Adipose tissue (tissue), 3 donors: ENCODE results near the gene RSU1. TPM values are rescaled to one million over a fixed set of nuclear protein-coding genes. Genes with fewer than 3 reads are reported as not detected.
"Not testable (repeated sequence)": the region's sequence is repeated elsewhere in the genome, so short reads cannot be mapped to it uniquely, and the experiment has no call there.

ENCODE experiments used
- H3K27ac ChIP-seq: one replicate; pipeline ENCODE4 v1.5.1; 2013; ENCODE audit warnings: low read depth, low read length
- WGBS, 3 donors: extraction: QIAGEN DNeasy Blood & Tissue Kit; methylation state at CpG; one replicate each; pipeline ENCODE4 v1.1.7; 2013; 5-methylcytosine and 5-hydroxymethylcytosine counted together
- polyA plus RNA-seq, 3 donors: library from polyadenylated mRNA; stranded (reverse); fragments of 200-250 nt; gene quantifications; one replicate each; pipeline ENCODE4 v1.2.3, GENCODE V29; 2013
- donor health status: healthy with polysubstance abuse.
- donor health status: Bipolar disorder and iron deficiency.
- donor health status: healthy.

RSU1 gene
- polyA plus RNA-seq, 3 donors, result 28.2 to 90.4 (median 73.8) TPM

GRCh38 chr10:16828114-16828568, 10.9 kb upstream of the RSU1 start:
- no peak overlapping the region for H3K27ac ChIP-seq
- 8 to 13% (median 11%) methylated on average over 11 of the region's 11 CpGs for WGBS, 3 donors

- WGBS, 3 donors, result 56 to 77% (median 74%) methylated on average over 8 of the region's 8 CpGs
- not testable (repeated sequence) for H3K27ac ChIP-seq
Measured at GRCh38 chr10:16827474-16827873, 10.2 kb upstream of the RSU1 start.

- WGBS, 3 donors, result 84 to 95% (median 91%) methylated on average over 4 of the region's 4 CpGs
- no peak overlapping the region for H3K27ac ChIP-seq
Measured at GRCh38 chr10:16822726-16823360, 5.6 kb upstream of the RSU1 start.

- 68 to 99% (median 94%) methylated on average over 2 of the region's 2 CpGs for WGBS, 3 donors
- H3K27ac ChIP-seq, result no peak overlapping the region
Measured at GRCh38 chr10:16822027-16822426, 4.8 kb upstream of the RSU1 start.

GRCh38 chr10:16820421-16820820, 3.2 kb upstream of the RSU1 start:
- H3K27ac ChIP-seq, result no peak overlapping the region
- WGBS, 3 donors, result 66 to 81% (median 68%) methylated on average over 5 of the region's 5 CpGs

GRCh38 chr10:16820018-16820417, 2.8 kb upstream of the RSU1 start:
- 95 to 97% (median 97%) methylated on average over 1 of the region's 1 CpG for WGBS, 3 donors
- no peak overlapping the region for H3K27ac ChIP-seq

- H3K27ac ChIP-seq, result no peak overlapping the region
- 70 to 83% (median 76%) methylated on average over 3 of the region's 3 CpGs for WGBS, 3 donors
Measured at GRCh38 chr10:16819436-16819835, 2.2 kb upstream of the RSU1 start.

- H3K27ac ChIP-seq, result no peak overlapping the region
- WGBS, 3 donors, result 80 to 87% (median 84%) methylated on average over 6 of the region's 6 CpGs
Measured at GRCh38 chr10:16819026-16819425, 1.8 kb upstream of the RSU1 start.

GRCh38 chr10:16816830-16817124, 447 bp downstream of the RSU1 start:
- H3K27ac ChIP-seq, result no peak overlapping the region
- 4 to 6% (median 5%) methylated on average over 12 of the region's 12 CpGs for WGBS, 3 donors

GRCh38 chr10:16816171-16816570, 1.1 kb downstream of the RSU1 start:
- WGBS, 3 donors, result 34 to 74% (median 70%) methylated on average over 4 of the region's 4 CpGs

GRCh38 chr10:16814012-16814411, 3.2 kb downstream of the RSU1 start:
- 94 to 98% (median 97%) methylated on average over 3 of the region's 3 CpGs for WGBS, 3 donors

More at GRCh38 chr10:16816171-16816570, 1.1 kb downstream of the RSU1 start:
- no peak overlapping the region for H3K27ac ChIP-seq

GRCh38 chr10:16812676-16813075, 4.5 kb downstream of the RSU1 start:
- WGBS, 3 donors, result 70 to 84% (median 78%) methylated on average over 4 of the region's 4 CpGs
- H3K27ac ChIP-seq, result no peak overlapping the region

More at GRCh38 chr10:16814012-16814411, 3.2 kb downstream of the RSU1 start:
- H3K27ac ChIP-seq, result no peak overlapping the region

GRCh38 chr10:16811765-16812164, 5.5 kb downstream of the RSU1 start:
- no peak overlapping the region for H3K27ac ChIP-seq
- WGBS, 3 donors, result 73 to 90% (median 75%) methylated on average over 6 of the region's 6 CpGs

- 69 to 78% (median 71%) methylated on average over 3 of the region's 3 CpGs for WGBS, 3 donors
- no peak overlapping the region for H3K27ac ChIP-seq
Measured at GRCh38 chr10:16811292-16811691, 5.9 kb downstream of the RSU1 start.

- 71 to 86% (median 80%) methylated on average over 6 of the region's 6 CpGs for WGBS, 3 donors
- no peak overlapping the region for H3K27ac ChIP-seq
Measured at GRCh38 chr10:16809074-16809718, 8.0 kb downstream of the RSU1 start.

GRCh38 chr10:16804123-16804522, 13.1 kb downstream of the RSU1 start:
- 90 to 93% (median 92%) methylated on average over 4 of the region's 4 CpGs for WGBS, 3 donors

GRCh38 chr10:16803464-16803863, 13.8 kb downstream of the RSU1 start:
- no peak overlapping the region for H3K27ac ChIP-seq
- WGBS, 3 donors, result 49 to 74% (median 74%) methylated on average over 2 of the region's 2 CpGs

More at GRCh38 chr10:16804123-16804522, 13.1 kb downstream of the RSU1 start:
- no peak overlapping the region for H3K27ac ChIP-seq

- H3K27ac ChIP-seq, result no peak overlapping the region
- 59 to 72% (median 65%) methylated on average over 8 of the region's 8 CpGs for WGBS, 3 donors
Measured at GRCh38 chr10:16799621-16800020, 17.6 kb downstream of the RSU1 start.

- H3K27ac ChIP-seq, result no peak overlapping the region
Measured at GRCh38 chr10:16798571-16798970, 18.7 kb downstream of the RSU1 start.

More at GRCh38 chr10:16798571-16798970, 18.7 kb downstream of the RSU1 start:
- WGBS, 3 donors, result 86 to 95% (median 88%) methylated on average over 5 of the region's 5 CpGs
